GM12878 (cell line): ENCODE results near the gene REPIN1. TPM values are rescaled to one million over a fixed set of nuclear protein-coding genes. Genes with fewer than 3 reads are reported as not detected.

Experiments
- CBX3 ChIP-seq: fragments of 200-600 bp; sonication (generic); IDR thresholded peaks from 2 replicates; pipeline ENCODE4 v1.6.1; 2016; ENCODE audit warnings: low read depth, borderline replicate concordance
- ELK1 ChIP-seq: IDR thresholded peaks from 2 replicates; pipeline ENCODE4 v1.6.1; 2012; ENCODE audit warnings: low read depth, low read length, improper control_type of control experiment
- HCFC1 ChIP-seq: fragments of 150-350 bp; IDR thresholded peaks from 2 replicates; pipeline ENCODE4 v1.6.1; 2014; ENCODE audit warnings: low read length
- SMAD5 ChIP-seq: IDR thresholded peaks from 2 replicates; pipeline ENCODE4 v1.6.1; 2016; ENCODE audit warnings: antibody characterized with exemption, low read depth
- USF1 ChIP-seq: IDR thresholded peaks from 2 replicates; pipeline ENCODE4 v1.6.1; 2011; ENCODE audit warnings: borderline replicate concordance, low read depth, mild to moderate bottlenecking, moderate library complexity, mixed read lengths, low read length; ENCODE audit not compliant: insufficient read depth; ENCODE audit errors: extremely low read length
- ZNF207 ChIP-seq: fragments of 450-650 bp; IDR thresholded peaks from 2 replicates; pipeline ENCODE4 v1.6.1; 2014; ENCODE audit warnings: antibody characterized with exemption, mild to moderate bottlenecking, borderline replicate concordance
- ZNF274 ChIP-seq: IDR thresholded peaks from one replicate; pipeline ENCODE4 v1.8.0; 2011; ENCODE audit not compliant: insufficient read length, insufficient read depth
- polyA plus RNA-seq, 11 experiments: library from polyadenylated mRNA; depleted of rRNA in 4 of 11; unstranded in 6 of 11; stranded (reverse) in 5 of 11; fragments of >200 nt; fragmentation: Nextera tagmentation in 4 of 11; fragmentation: Illumina TruSeq in 1 of 11; extraction: Ambion mirVana in 4 of 11; extraction: Trizol in 1 of 11; gene quantifications; 1 replicate in 1 of 11; 2 replicates in 10 of 11; pipeline versions ENCODE4 v1.2.1 to v1.2.3, GENCODE V29; 2011 to 2016; ENCODE audit warnings: inconsistent platforms in 2 of 11, missing spikeins in 2 of 11, low read depth in 1 of 11
- total RNA-seq, 4 experiments: library from RNA; depleted of rRNA in 3 of 4; stranded (reverse); fragments of >200 nt in 3 of 4; fragmentation: Illumina TruSeq in 1 of 4; extraction: Trizol in 1 of 4; gene quantifications; 2 replicates each; pipeline versions ENCODE4 v1.2.1 to v1.2.3, GENCODE V29; 2013 to 2021
- TF ChIP-seq, protein P1 (sequence below): fragments of 450-650 bp; IDR thresholded peaks from 2 replicates; pipeline ENCODE4 v1.6.1; 2017; ENCODE audit warnings: mild to moderate bottlenecking, moderate library complexity
- TF ChIP-seq, protein P2 (sequence below): IDR thresholded peaks from 2 replicates; pipeline ENCODE4 v1.6.1; 2011; ENCODE audit warnings: borderline replicate concordance, low read depth, mild to moderate bottlenecking, moderate library complexity, low read length; ENCODE audit not compliant: insufficient read depth, poor library complexity, severe bottlenecking

The REPIN1 gene
- total and polyA plus RNA-seq, 10 of the 15 experiments (the other 5 are each of a cell fraction or from before 2014, with no cell fraction given) = 5.1 to 172 (median 76.9) TPM

GRCh38 chr7:150329331-150330120 is 39.1 kb upstream of the REPIN1 start (continued):
- TF ChIP-seq USF1 (no peak), ZNF207 (no peak), HCFC1 (no peak), SMAD5 (no peak), CBX3 (no peak), ELK1 (no peak), ZNF274 (no peak)
- TF ChIP-seq, protein P1, sequence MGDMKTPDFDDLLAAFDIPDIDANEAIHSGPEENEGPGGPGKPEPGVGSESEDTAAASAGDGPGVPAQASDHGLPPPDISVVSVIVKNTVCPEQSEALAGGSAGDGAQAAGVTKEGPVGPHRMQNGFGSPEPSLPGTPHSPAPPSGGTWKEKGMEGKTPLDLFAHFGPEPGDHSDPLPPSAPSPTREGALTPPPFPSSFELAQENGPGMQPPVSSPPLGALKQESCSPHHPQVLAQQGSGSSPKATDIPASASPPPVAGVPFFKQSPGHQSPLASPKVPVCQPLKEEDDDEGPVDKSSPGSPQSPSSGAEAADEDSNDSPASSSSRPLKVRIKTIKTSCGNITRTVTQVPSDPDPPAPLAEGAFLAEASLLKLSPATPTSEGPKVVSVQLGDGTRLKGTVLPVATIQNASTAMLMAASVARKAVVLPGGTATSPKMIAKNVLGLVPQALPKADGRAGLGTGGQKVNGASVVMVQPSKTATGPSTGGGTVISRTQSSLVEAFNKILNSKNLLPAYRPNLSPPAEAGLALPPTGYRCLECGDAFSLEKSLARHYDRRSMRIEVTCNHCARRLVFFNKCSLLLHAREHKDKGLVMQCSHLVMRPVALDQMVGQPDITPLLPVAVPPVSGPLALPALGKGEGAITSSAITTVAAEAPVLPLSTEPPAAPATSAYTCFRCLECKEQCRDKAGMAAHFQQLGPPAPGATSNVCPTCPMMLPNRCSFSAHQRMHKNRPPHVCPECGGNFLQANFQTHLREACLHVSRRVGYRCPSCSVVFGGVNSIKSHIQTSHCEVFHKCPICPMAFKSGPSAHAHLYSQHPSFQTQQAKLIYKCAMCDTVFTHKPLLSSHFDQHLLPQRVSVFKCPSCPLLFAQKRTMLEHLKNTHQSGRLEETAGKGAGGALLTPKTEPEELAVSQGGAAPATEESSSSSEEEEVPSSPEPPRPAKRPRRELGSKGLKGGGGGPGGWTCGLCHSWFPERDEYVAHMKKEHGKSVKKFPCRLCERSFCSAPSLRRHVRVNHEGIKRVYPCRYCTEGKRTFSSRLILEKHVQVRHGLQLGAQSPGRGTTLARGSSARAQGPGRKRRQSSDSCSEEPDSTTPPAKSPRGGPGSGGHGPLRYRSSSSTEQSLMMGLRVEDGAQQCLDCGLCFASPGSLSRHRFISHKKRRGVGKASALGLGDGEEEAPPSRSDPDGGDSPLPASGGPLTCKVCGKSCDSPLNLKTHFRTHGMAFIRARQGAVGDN = no peak
- TF ChIP-seq, protein P2, sequence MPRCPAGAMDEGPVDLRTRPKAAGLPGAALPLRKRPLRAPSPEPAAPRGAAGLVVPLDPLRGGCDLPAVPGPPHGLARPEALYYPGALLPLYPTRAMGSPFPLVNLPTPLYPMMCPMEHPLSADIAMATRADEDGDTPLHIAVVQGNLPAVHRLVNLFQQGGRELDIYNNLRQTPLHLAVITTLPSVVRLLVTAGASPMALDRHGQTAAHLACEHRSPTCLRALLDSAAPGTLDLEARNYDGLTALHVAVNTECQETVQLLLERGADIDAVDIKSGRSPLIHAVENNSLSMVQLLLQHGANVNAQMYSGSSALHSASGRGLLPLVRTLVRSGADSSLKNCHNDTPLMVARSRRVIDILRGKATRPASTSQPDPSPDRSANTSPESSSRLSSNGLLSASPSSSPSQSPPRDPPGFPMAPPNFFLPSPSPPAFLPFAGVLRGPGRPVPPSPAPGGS = no peak
